Neuronal stem cell (in vitro differentiated cells): ENCODE measurements around the gene SLC39A11.
"Not testable (repeated sequence)": the region's sequence is repeated elsewhere in the genome, so short reads cannot be mapped to it uniquely, and the experiment has no call there.

Experiments
- DNase-seq: peaks from one replicate; pipeline ENCODE4 v3.0.0-alpha.2; 2013; ENCODE audit warnings: low spot score
- H2AFZ ChIP-seq: one replicate; pipeline ENCODE4 v1.6.1; 2013; ENCODE audit warnings: mild to moderate bottlenecking, low read length, inconsistent platforms
- H2AK5ac ChIP-seq: 2 replicates; pipeline ENCODE4 v1.6.1; 2013; ENCODE audit warnings: low read depth, mild to moderate bottlenecking, inconsistent platforms, low read length, moderate library complexity, mixed read lengths
- H2BK120ac ChIP-seq: 2 replicates; pipeline ENCODE4 v1.6.1; 2013; ENCODE audit warnings: low read depth, mild to moderate bottlenecking, inconsistent platforms, low read length, moderate library complexity, mixed read lengths
- H2BK12ac ChIP-seq: one replicate; pipeline ENCODE4 v1.6.1; 2013; ENCODE audit warnings: low read length, inconsistent platforms
- H2BK15ac ChIP-seq: 2 replicates; pipeline ENCODE4 v1.6.1; 2013; ENCODE audit warnings: mild to moderate bottlenecking, low read length, inconsistent platforms, mixed read lengths
- H2BK5ac ChIP-seq: one replicate; pipeline ENCODE4 v1.6.1; 2013; ENCODE audit warnings: inconsistent platforms, mild to moderate bottlenecking, low read length, moderate library complexity
- H3K14ac ChIP-seq: one replicate; pipeline ENCODE4 v1.6.1; 2013; ENCODE audit warnings: low read length, inconsistent platforms
- H3K18ac ChIP-seq: 2 replicates; pipeline ENCODE4 v1.6.1; 2013; ENCODE audit warnings: low read length, inconsistent platforms
- H3K23ac ChIP-seq: 2 replicates; pipeline ENCODE4 v1.6.1; 2013; ENCODE audit warnings: low read depth, mild to moderate bottlenecking, mixed read lengths, low read length, inconsistent platforms; ENCODE audit not compliant: poor library complexity
- H3K27ac ChIP-seq: replicated peaks from 3 replicates; pipeline ENCODE4 v1.5.1; 2013; ENCODE audit warnings: low read length, inconsistent platforms
- H3K27me3 ChIP-seq, 3 experiments: 2 replicates each; pipeline ENCODE4 v1.6.1; 2013; ENCODE audit warnings: low read length in 3 of 3, mild to moderate bottlenecking in 2 of 3, inconsistent platforms in 1 of 3, low read depth in 1 of 3, mixed read lengths in 1 of 3, moderate library complexity in 1 of 3; ENCODE audit not compliant: control insufficient read depth in 3 of 3, insufficient read depth in 3 of 3
- H3K36me3 ChIP-seq, 2 donors: replicated peaks in 1 of 2; 2 replicates each; pipeline ENCODE4 v1.6.1; 2013; ENCODE audit warnings: low read length in 2 of 2; ENCODE audit not compliant: control insufficient read depth in 2 of 2, insufficient read depth in 2 of 2
- H3K4ac ChIP-seq: 2 replicates; pipeline ENCODE4 v1.6.1; 2013; ENCODE audit warnings: inconsistent platforms, mild to moderate bottlenecking, low read length, moderate library complexity
- H3K4me1 ChIP-seq, 2 donors: 1 replicate in 1 of 2; 2 replicates in 1 of 2; pipeline ENCODE4 v1.6.1; 2013; ENCODE audit warnings: low read length in 2 of 2, low read depth in 1 of 2; ENCODE audit not compliant: control insufficient read depth in 2 of 2, insufficient read depth in 1 of 2
- H3K4me2 ChIP-seq: one replicate; pipeline ENCODE4 v1.6.1; 2013; ENCODE audit warnings: mild to moderate bottlenecking, low read length, inconsistent platforms; ENCODE audit not compliant: insufficient read depth, poor library complexity, severe bottlenecking
- H3K4me3 ChIP-seq, 2 donors: 2 replicates each; pipeline ENCODE4 v1.5.1; 2013; ENCODE audit warnings: low read length in 2 of 2, mild to moderate bottlenecking in 2 of 2, inconsistent platforms in 1 of 2, moderate library complexity in 1 of 2
- H3K79me1 ChIP-seq: one replicate; pipeline ENCODE4 v1.6.1; 2013; ENCODE audit warnings: low read depth, mild to moderate bottlenecking, inconsistent platforms, low read length, moderate library complexity
- H3K9ac ChIP-seq: one replicate; pipeline ENCODE4 v1.6.1; 2013; ENCODE audit warnings: mild to moderate bottlenecking, low read depth, low read length, inconsistent platforms; ENCODE audit not compliant: poor library complexity
- H3K9me3 ChIP-seq, 2 donors: replicated peaks in 1 of 2; 2 replicates each; pipeline versions ENCODE3 to v1.6.1; 2013; ENCODE audit warnings: low read length in 2 of 2, mild to moderate bottlenecking in 2 of 2, inconsistent platforms in 1 of 2, low read depth in 1 of 2, mixed read lengths in 1 of 2, moderate library complexity in 1 of 2; ENCODE audit not compliant: control insufficient read depth in 2 of 2, insufficient read depth in 1 of 2
- H4K8ac ChIP-seq: one replicate; pipeline ENCODE4 v1.6.1; 2013; ENCODE audit warnings: low read depth, mild to moderate bottlenecking, inconsistent platforms, low read length, moderate library complexity
- H4K91ac ChIP-seq: one replicate; pipeline ENCODE4 v1.6.1; 2013; ENCODE audit warnings: low read length, low read depth, mild to moderate bottlenecking, inconsistent platforms; ENCODE audit not compliant: poor library complexity
- WGBS, 2 donors: extraction: QIAGEN DNeasy Blood & Tissue Kit; methylation state at CpG; one replicate each; pipeline ENCODE4 v1.1.7; 2013; ENCODE audit warnings: missing lambda C conversion rate in 2 of 2, mixed read lengths in 1 of 2; ENCODE audit not compliant: insufficient read length in 2 of 2, insufficient replicate concordance in 1 of 2; ENCODE audit errors: extremely low coverage in 2 of 2; 5-methylcytosine and 5-hydroxymethylcytosine counted together

Gene SLC39A11

GRCh38 chr17:72900654-72900971, 191.9 kb downstream of the SLC39A11 start:
- H2BK12ac ChIP-seq = no peak overlapping the region
- no peak overlapping the region for H3K14ac ChIP-seq

GRCh38 chr17:72898725-72899124, 193.8 kb downstream of the SLC39A11 start:
- no peak overlapping the region for H4K8ac ChIP-seq
- H3K4me1 ChIP-seq = peaks cover 2 to 5% of the 10 kb centered on the region in 2 donors
- H3K9me3 ChIP-seq = no peaks in the 10 kb centered on the region
- no peaks in the 10 kb centered on the region for H3K79me1 ChIP-seq
- H3K4me2 ChIP-seq = no peak overlapping the region
- H4K91ac ChIP-seq = no peak overlapping the region
- WGBS, 2 donors = no CpG with 5 or more reads among the region's 9 CpGs
- H3K4ac ChIP-seq = no peak overlapping the region
- H3K27ac ChIP-seq = no peak overlapping the region
- no peak overlapping the region for H3K18ac ChIP-seq
- no peak for DNase-seq
- H2BK15ac ChIP-seq = no peak overlapping the region
- no peak overlapping the region for H3K9ac ChIP-seq
- no peak overlapping the region for H2AK5ac ChIP-seq
- H2BK120ac ChIP-seq = no peak overlapping the region
- H3K36me3 ChIP-seq = no peaks in the 10 kb centered on the region
- H3K23ac ChIP-seq = no peak overlapping the region
- H3K14ac ChIP-seq = no peak overlapping the region
- H2BK12ac ChIP-seq = no peak overlapping the region
- H2AFZ ChIP-seq = no peak overlapping the region
- H2BK5ac ChIP-seq = no peak overlapping the region
- no peak overlapping the region for H3K4me3 ChIP-seq
- H3K27me3 ChIP-seq = no peaks in the 10 kb centered on the region

More at GRCh38 chr17:72900654-72900971, 191.9 kb downstream of the SLC39A11 start:
- Histone ChIP-seq H3K9ac (no peak overlapping the region), H3K4me2 (no peak overlapping the region), H3K27me3 (no peaks in the 10 kb centered on the region), H3K23ac (no peak overlapping the region), H3K9me3 (no peaks in the 10 kb centered on the region), H2AK5ac (no peak overlapping the region), H3K18ac (no peak overlapping the region), H2BK120ac (no peak overlapping the region), H3K79me1 (no peaks in the 10 kb centered on the region), H3K4me1 (peaks cover 2 to 5% of the 10 kb centered on the region in 2 donors), H3K36me3 (no peaks in the 10 kb centered on the region), H4K91ac (peak overlapping the region; percentile 22), H3K4ac (no peak overlapping the region), H2BK5ac (no peak overlapping the region), H3K4me3 (no peak overlapping the region), H4K8ac (no peak overlapping the region), H2BK15ac (no peak overlapping the region), H2AFZ (no peak overlapping the region), H3K27ac (no peak overlapping the region)
- DNase-seq = no peak
- WGBS, 2 donors = no CpG with 5 or more reads among the region's 6 CpGs

GRCh38 chr17:72896288-72896687, 196.2 kb downstream of the SLC39A11 start:
- not testable (repeated sequence) for H3K4me1 ChIP-seq, H2AK5ac ChIP-seq, H3K27ac ChIP-seq, H3K14ac ChIP-seq, H3K4me2 ChIP-seq, H3K4me3 ChIP-seq, DNase-seq, H3K36me3 ChIP-seq, H2BK120ac ChIP-seq, H3K9me3 ChIP-seq, H3K9ac ChIP-seq, H3K79me1 ChIP-seq, H4K8ac ChIP-seq, H2BK15ac ChIP-seq, H2AFZ ChIP-seq, H3K27me3 ChIP-seq, H2BK12ac ChIP-seq, H3K4ac ChIP-seq, H4K91ac ChIP-seq, H3K18ac ChIP-seq, H3K23ac ChIP-seq, H2BK5ac ChIP-seq
- no CpG with 5 or more reads among the region's 7 CpGs for WGBS, 2 donors

- Histone ChIP-seq H4K8ac (no peak overlapping the region), H3K36me3 (no peaks in the 10 kb centered on the region), H2BK5ac (no peak overlapping the region), H3K4me3 (no peak overlapping the region), H3K4me1 (no peaks in the 10 kb centered on the region), H4K91ac (no peak overlapping the region), H3K9ac (no peak overlapping the region), H3K27ac (no peak overlapping the region), H2AK5ac (no peak overlapping the region), H2BK12ac (no peak overlapping the region), H2BK120ac (no peak overlapping the region), H3K27me3 (no peaks in the 10 kb centered on the region), H3K4me2 (no peak overlapping the region), H3K23ac (no peak overlapping the region), H2AFZ (no peak overlapping the region), H3K79me1 (no peaks in the 10 kb centered on the region), H3K9me3 (no peaks in the 10 kb centered on the region), H3K18ac (no peak overlapping the region), H2BK15ac (no peak overlapping the region), H3K4ac (no peak overlapping the region), H3K14ac (no peak overlapping the region)
- no CpG with 5 or more reads among the region's 2 CpGs for WGBS, 2 donors
- DNase-seq = no peak
These were observed 200.9 kb downstream of the SLC39A11 start for GRCh38 chr17:72891627-72892026.
